Measurements from ENCODE around the gene ZNF398. TPM values are rescaled to one million over a fixed set of nuclear protein-coding genes. Genes with fewer than 3 reads are reported as not detected.
A peak's percentile ranks its signal among the peaks of the same experiment; 100 is the strongest.

Gene ZNF398
- total RNA-seq, 3 donors from 2014 or later, result 9.9 to 17.2 (median 10.9) TPM

GRCh38 chr7:149226840-149227494 is 79.7 kb downstream of the ZNF398 start:
- DNase-seq (peak in 1 of 3 donors; percentile 21), ATAC-seq (peak; percentile 32)
- no peak for TF ChIP-seq CTCF (IDR thresholded peaks at IDR 0.05)
- H3K9me3 ChIP-seq, result no peaks in the 10 kb centered on the region
- no peaks in the 10 kb centered on the region for H3K4me1 ChIP-seq (ENCODE audit: low read depth)
- H3K36me3 ChIP-seq (ENCODE audit: low read depth), result no peaks in the 10 kb centered on the region
- H3K4me3 ChIP-seq, result no peak overlapping the region
- intact Hi-C loops (cut with DNase I, micrococcal nuclease), result no loop called here

GRCh38 chr7:149228831-149229471 is 81.7 kb downstream of the ZNF398 start:
- no peak for TF ChIP-seq CTCF (IDR thresholded peaks at IDR 0.05)
- Histone ChIP-seq H3K4me3 (no peak overlapping the region), H3K4me1 (ENCODE audit: low read depth) (no peaks in the 10 kb centered on the region), H3K9me3 (no peaks in the 10 kb centered on the region), H3K36me3 (ENCODE audit: low read depth) (no peaks in the 10 kb centered on the region)
- no peak for DNase-seq
- intact Hi-C loops (cut with DNase I, micrococcal nuclease), result no loop called here
- ATAC-seq, result peak; percentile 6

GRCh38 chr7:149229526-149229925 is 82.3 kb downstream of the ZNF398 start:
- Histone ChIP-seq H3K9me3 (no peaks in the 10 kb centered on the region), H3K36me3 (ENCODE audit: low read depth) (no peaks in the 10 kb centered on the region), H3K4me3 (no peak overlapping the region), H3K4me1 (ENCODE audit: low read depth) (no peaks in the 10 kb centered on the region)
- DNase-seq (no peak), ATAC-seq (no peak)
- intact Hi-C loops (cut with DNase I, micrococcal nuclease), result no loop called here
- TF ChIP-seq CTCF (IDR thresholded peaks at IDR 0.05), result no peak

GRCh38 chr7:149232362-149232761 is 85.1 kb downstream of the ZNF398 start:
- Histone ChIP-seq H3K4me3 (no peak overlapping the region), H3K9me3 (no peaks in the 10 kb centered on the region), H3K4me1 (ENCODE audit: low read depth) (no peaks in the 10 kb centered on the region), H3K36me3 (ENCODE audit: low read depth) (no peaks in the 10 kb centered on the region)
- intact Hi-C loops (cut with DNase I, micrococcal nuclease), result no loop called here
- no peak for ATAC-seq
- no peak for TF ChIP-seq CTCF (IDR thresholded peaks at IDR 0.05)
- no peak for DNase-seq

Other genes with a start within 250 kb of the ZNF398 start
- 100 to 1,000 TPM in 2 of 3 donors, 10 to 100 TPM in 1; 78.4 to 211 (median 109) TPM for gene PDIA4, start 118.9 kb upstream of the ZNF398 start, total RNA-seq
- gene ZNF786, start 56.7 kb upstream of the ZNF398 start, total RNA-seq, result 1 to 10 TPM; 4.0 to 7.1 (median 5.0) TPM
- gene ZNF425, start 21.1 kb upstream of the ZNF398 start, total RNA-seq, result 1 to 10 TPM; 1.3 to 4.2 (median 1.4) TPM
- gene ZNF282, start 48.1 kb downstream of the ZNF398 start, total RNA-seq, result 10 to 100 TPM; 22.0 to 32.4 (median 28.1) TPM
- 10 to 100 TPM in 2 of 3 donors, 1 to 10 TPM in 1; 9.7 to 12.8 (median 11.9) TPM for gene ZNF212, start 92.2 kb downstream of the ZNF398 start, total RNA-seq
- 10 to 100 TPM in 2 of 3 donors, 1 to 10 TPM in 1; 9.2 to 18.2 (median 12.9) TPM for gene ZNF783, start 114.7 kb downstream of the ZNF398 start, total RNA-seq

Measured in mucosa of descending colon (tissue), 3 donors.